NCI-H146 treated with DMSO at 0.1 percent for 48 hours (cell line): ENCODE results near the gene ERFE.

Source experiments
- DNase-seq: peaks from one replicate; lab custom pipeline; 2025; ENCODE audit not compliant: unreplicated experiment; lab: John Stamatoyannopoulos, UW

The ERFE gene

GRCh38 chr2:238126338-238126737, 32.4 kb upstream of the ERFE start:
- no peak for DNase-seq

GRCh38 chr2:238126775-238127164, 32.0 kb upstream of the ERFE start:
- no peak for DNase-seq

GRCh38 chr2:238127165-238128060, 31.4 kb upstream of the ERFE start:
- DNase-seq: no peak

GRCh38 chr2:238128061-238128440, 30.7 kb upstream of the ERFE start:
- DNase-seq: no peak

GRCh38 chr2:238128534-238129001, 30.2 kb upstream of the ERFE start:
- no peak for DNase-seq

- no peak for DNase-seq
Observed at GRCh38 chr2:238129166-238130010, 29.4 kb upstream of the ERFE start.

GRCh38 chr2:238130111-238130695, 28.6 kb upstream of the ERFE start:
- DNase-seq: no peak

GRCh38 chr2:238130696-238131628, 27.8 kb upstream of the ERFE start:
- DNase-seq: no peak

- no peak for DNase-seq
Observed at GRCh38 chr2:238131761-238132462, 26.9 kb upstream of the ERFE start.

- DNase-seq: no peak
Observed at GRCh38 chr2:238132463-238133450, 26.0 kb upstream of the ERFE start.

- DNase-seq: no peak
Observed at GRCh38 chr2:238133499-238134392, 25.0 kb upstream of the ERFE start.

- no peak for DNase-seq
Observed at GRCh38 chr2:238134393-238134785, 24.4 kb upstream of the ERFE start.

- DNase-seq: no peak
Observed at GRCh38 chr2:238135601-238136150, 23.1 kb upstream of the ERFE start.

- DNase-seq: no peak
Observed at GRCh38 chr2:238136820-238137537, 21.8 kb upstream of the ERFE start.

- no peak for DNase-seq
Observed at GRCh38 chr2:238137885-238138284, 20.9 kb upstream of the ERFE start.

GRCh38 chr2:238138331-238139195, 20.2 kb upstream of the ERFE start, which contains the start of gene KLHL30:
Gene KLHL30, plus strand, starts transcription at chr2:238138668. Its CDS starts 2,087 bp downstream, at chr2:238140755.
- DNase-seq: no peak
